DND-41 (cell line): ENCODE measurements around the gene TVP23C.

Experiments
- ATAC-seq: fragments of 200-7000 bp; cut with Tn5 transposase; 3 replicates; pipeline ENCODE4 v1.9.1; 2021; ENCODE audit warnings: low read depth; ENCODE audit not compliant: insufficient read depth
- DNase-seq: peaks from one replicate; pipeline ENCODE4 v3.0.0-alpha.2; 2020
- H2AFZ ChIP-seq: 2 replicates; pipeline ENCODE4 v1.6.0; 2012; ENCODE audit warnings: low read depth, low read length
- H3K27ac ChIP-seq: 2 replicates; pipeline ENCODE4 v1.5.1; 2012; ENCODE audit warnings: low read length, inconsistent platforms
- H3K27me3 ChIP-seq: fragments of 200-600 bp; sonication (generic); 2 replicates; pipeline ENCODE4 v1.6.0; 2012; ENCODE audit warnings: low read length, mild to moderate bottlenecking, inconsistent platforms; ENCODE audit not compliant: insufficient read depth, poor library complexity
- H3K36me3 ChIP-seq: 2 replicates; pipeline ENCODE4 v1.5.1; 2012; ENCODE audit warnings: low read length, inconsistent platforms; ENCODE audit not compliant: insufficient read depth
- H3K4me1 ChIP-seq: 2 replicates; pipeline ENCODE4 v1.5.1; 2012; ENCODE audit warnings: mild to moderate bottlenecking, low read length; ENCODE audit not compliant: insufficient read depth
- H3K4me2 ChIP-seq: 2 replicates; pipeline ENCODE4 v1.6.0; 2012; ENCODE audit warnings: mild to moderate bottlenecking, moderate library complexity, low read length, inconsistent platforms; ENCODE audit not compliant: insufficient read depth
- H3K4me3 ChIP-seq, 2 experiments: fragments of 200-600 bp in 1 of 2; shearing (Covaris generic) in 1 of 2; 2 replicates each; pipeline ENCODE4 v1.5.1; 2012 to 2016; ENCODE audit warnings: inconsistent platforms in 2 of 2, low read length in 2 of 2, mild to moderate bottlenecking in 2 of 2, low read depth in 1 of 2, moderate library complexity in 1 of 2
- H3K79me2 ChIP-seq: 2 replicates; pipeline ENCODE4 v1.6.0; 2012; ENCODE audit warnings: low read length, inconsistent platforms; ENCODE audit not compliant: insufficient read depth
- H3K9ac ChIP-seq: 2 replicates; pipeline ENCODE4 v1.6.0; 2012; ENCODE audit warnings: low read depth, mild to moderate bottlenecking, inconsistent platforms, low read length, moderate library complexity
- H3K9me3 ChIP-seq: 2 replicates; pipeline ENCODE4 v1.5.1; 2012; ENCODE audit warnings: low read length, moderate library complexity, mild to moderate bottlenecking, inconsistent platforms; ENCODE audit not compliant: insufficient read depth, severe bottlenecking
- H4K20me1 ChIP-seq: 2 replicates; pipeline ENCODE4 v1.6.0; 2012; ENCODE audit warnings: low read length; ENCODE audit not compliant: insufficient read depth
- CTCF ChIP-seq: IDR thresholded peaks from 2 replicates; pipeline ENCODE4 v1.5.1; 2012; ENCODE audit warnings: borderline replicate concordance, low read length, moderate library complexity, mild to moderate bottlenecking; ENCODE audit not compliant: poor library complexity, severe bottlenecking; ENCODE audit errors: extremely low read depth
- EZH2 ChIP-seq: IDR thresholded peaks from 3 replicates; pipeline ENCODE4 v1.6.1; 2012; ENCODE audit warnings: borderline replicate concordance, low read depth, mild to moderate bottlenecking, moderate library complexity, low read length, inconsistent platforms; ENCODE audit not compliant: severe bottlenecking

Gene TVP23C

GRCh38 chr17:15511142-15511541 is 52.1 kb downstream of the TVP23C start:
- no peak overlapping the region for H3K4me3 ChIP-seq
- TF ChIP-seq CTCF, result no peak
- TF ChIP-seq EZH2, result no peak
- no peak overlapping the region for H3K27ac ChIP-seq
- H3K4me2 ChIP-seq, result no peak overlapping the region
- H2AFZ ChIP-seq, result no peak overlapping the region
- no peaks in the 10 kb centered on the region for H3K4me1 ChIP-seq
- ATAC-seq, result no peak
- H3K9me3 ChIP-seq, result no peaks in the 10 kb centered on the region
- H4K20me1 ChIP-seq, result no peaks in the 10 kb centered on the region
- no peaks in the 10 kb centered on the region for H3K27me3 ChIP-seq
- H3K9ac ChIP-seq, result no peak overlapping the region
- DNase-seq, result no peak
- no peaks in the 10 kb centered on the region for H3K79me2 ChIP-seq
- H3K36me3 ChIP-seq, result no peaks in the 10 kb centered on the region

- H2AFZ ChIP-seq, result no peak overlapping the region
These were observed 52.9 kb downstream of the TVP23C start for GRCh38 chr17:15510361-15510760.

GRCh38 chr17:15509095-15509494 is 54.2 kb downstream of the TVP23C start:
- Histone ChIP-seq H3K27me3 (no peaks in the 10 kb centered on the region), H4K20me1 (no peaks in the 10 kb centered on the region), H3K4me1 (no peaks in the 10 kb centered on the region), H3K36me3 (no peaks in the 10 kb centered on the region), H3K27ac (no peak overlapping the region), H3K79me2 (no peaks in the 10 kb centered on the region), H3K9me3 (no peaks in the 10 kb centered on the region), H3K4me3 (no peak overlapping the region), H3K9ac (no peak overlapping the region), H2AFZ (no peak overlapping the region), H3K4me2 (no peak overlapping the region)
- ATAC-seq (no peak), DNase-seq (no peak)
- TF ChIP-seq EZH2, result no peak
- no peak for TF ChIP-seq CTCF

More at GRCh38 chr17:15510361-15510760, 52.9 kb downstream of the TVP23C start:
- H3K27ac ChIP-seq, result no peak overlapping the region
- DNase-seq (no peak), ATAC-seq (no peak)
- H3K9ac ChIP-seq, result no peak overlapping the region
- no peaks in the 10 kb centered on the region for H3K4me1 ChIP-seq
- no peaks in the 10 kb centered on the region for H4K20me1 ChIP-seq
- no peaks in the 10 kb centered on the region for H3K36me3 ChIP-seq
- H3K79me2 ChIP-seq, result no peaks in the 10 kb centered on the region
- no peaks in the 10 kb centered on the region for H3K27me3 ChIP-seq
- H3K4me2 ChIP-seq, result no peak overlapping the region
- H3K9me3 ChIP-seq, result no peaks in the 10 kb centered on the region
- no peak overlapping the region for H3K4me3 ChIP-seq
- TF ChIP-seq EZH2, result no peak
- no peak for TF ChIP-seq CTCF

- TF ChIP-seq EZH2 (no peak), CTCF (no peak)
- DNase-seq (no peak), ATAC-seq (no peak)
- Histone ChIP-seq H3K4me3 (no peak overlapping the region), H3K36me3 (no peaks in the 10 kb centered on the region), H3K27me3 (no peaks in the 10 kb centered on the region), H3K27ac (no peak overlapping the region), H3K4me2 (no peak overlapping the region), H4K20me1 (no peaks in the 10 kb centered on the region), H3K9ac (no peak overlapping the region), H3K79me2 (no peaks in the 10 kb centered on the region), H3K9me3 (no peaks in the 10 kb centered on the region), H3K4me1 (no peaks in the 10 kb centered on the region), H2AFZ (no peak overlapping the region)
These were observed 54.8 kb downstream of the TVP23C start for GRCh38 chr17:15508466-15508865.
